ENCODE results near the gene PIP4P1.

- TF ChIP-seq CTCF (IDR thresholded peaks at IDR 0.05), result no peak
- no peak for TF ChIP-seq POLR2A (IDR thresholded peaks at IDR 0.05)
- no peak for TF ChIP-seq EP300 (IDR thresholded peaks at IDR 0.05)
These were observed 41.8 kb downstream of the PIP4P1 start for GRCh38 chr14:20419419-20419818.

Data from ovary (tissue), 3 donors.